OCI-LY1 (cell line): ENCODE measurements around the gene MBOAT2.

ENCODE experiments used
- H2AFZ ChIP-seq: fragments of 200-600 bp; sonication (generic), shearing (Covaris generic); 2 replicates; pipeline ENCODE4 v1.6.0; 2014; ENCODE audit warnings: antibody characterized with exemption, mild to moderate bottlenecking, low read length
- H3F3A ChIP-seq: fragments of 200-600 bp; sonication (generic), shearing (Covaris generic); 2 replicates; pipeline ENCODE4 v1.6.0; 2014; ENCODE audit warnings: mild to moderate bottlenecking, antibody characterized with exemption, low read length, moderate library complexity; ENCODE audit not compliant: insufficient read depth
- H3K27ac ChIP-seq: fragments of 200-600 bp; sonication (generic); 2 replicates; pipeline ENCODE4 v1.5.1; 2014; ENCODE audit warnings: low read length, mixed run types, mild to moderate bottlenecking, low read depth; ENCODE audit not compliant: poor library complexity, severe bottlenecking
- H3K27me3 ChIP-seq: fragments of 200-600 bp; sonication (generic); 2 replicates; pipeline ENCODE4 v1.6.0; 2014; ENCODE audit warnings: antibody characterized with exemption, mild to moderate bottlenecking, low read length, moderate library complexity; ENCODE audit not compliant: insufficient read depth
- H3K36me3 ChIP-seq: fragments of 200-600 bp; sonication (generic); 2 replicates; pipeline ENCODE4 v1.6.1; 2014; ENCODE audit warnings: mild to moderate bottlenecking, antibody characterized with exemption, low read length, moderate library complexity, mixed read lengths; ENCODE audit not compliant: insufficient read depth
- H3K4me1 ChIP-seq: fragments of 200-600 bp; sonication (generic); 2 replicates; pipeline ENCODE4 v1.5.1; 2014; ENCODE audit warnings: mild to moderate bottlenecking, low read length, moderate library complexity; ENCODE audit not compliant: insufficient read depth, severe bottlenecking
- H3K4me2 ChIP-seq: fragments of 200-600 bp; sonication (generic), shearing (Covaris generic); 2 replicates; pipeline ENCODE4 v1.6.1; 2014; ENCODE audit warnings: low read length
- H3K4me3 ChIP-seq: fragments of 200-600 bp; sonication (generic); 2 replicates; pipeline ENCODE4 v1.5.1; 2014; ENCODE audit warnings: low read length, low read depth, mild to moderate bottlenecking, mixed read lengths; ENCODE audit not compliant: poor library complexity, severe bottlenecking
- H3K79me2 ChIP-seq: fragments of 200-600 bp; shearing (Covaris generic); 2 replicates; pipeline ENCODE4 v1.6.1; 2016; ENCODE audit warnings: mixed run types, low read length, mixed read lengths; ENCODE audit not compliant: insufficient read depth
- H3K9ac ChIP-seq: fragments of 200-600 bp; sonication (generic), shearing (Covaris generic); 2 replicates; pipeline ENCODE4 v1.6.1; 2014; ENCODE audit warnings: mild to moderate bottlenecking, low read length, mixed read lengths
- H3K9me2 ChIP-seq: fragments of 200-600 bp; sonication (generic), shearing (Covaris generic); 2 replicates; pipeline ENCODE4 v1.6.1; 2014; ENCODE audit warnings: low read depth, mild to moderate bottlenecking, low read length, mixed read lengths
- H3K9me3 ChIP-seq: fragments of 200-600 bp; shearing (Covaris generic); 2 replicates; pipeline ENCODE4 v1.6.1; 2014; ENCODE audit warnings: low read length, mixed read lengths
- H4K20me1 ChIP-seq: fragments of 200-600 bp; sonication (generic), shearing (Covaris generic); 2 replicates; pipeline ENCODE4 v1.6.0; 2016; ENCODE audit warnings: mild to moderate bottlenecking, low read length; ENCODE audit not compliant: insufficient read depth
- CTCF ChIP-seq: fragments of 200-600 bp; sonication (generic), shearing (Covaris generic); IDR thresholded peaks from 2 replicates; pipeline ENCODE4 v1.5.1; 2017; ENCODE audit warnings: mild to moderate bottlenecking, antibody characterized with exemption, low read length, moderate library complexity, mixed read lengths
- EZH2 ChIP-seq: fragments of 200-600 bp; sonication (generic), shearing (Covaris generic); IDR thresholded peaks from 2 replicates; pipeline ENCODE4 v1.8.0; 2017; ENCODE audit warnings: borderline replicate concordance, mixed run types, mild to moderate bottlenecking, antibody characterized with exemption, low read length, moderate library complexity, mixed read lengths

The MBOAT2 gene

GRCh38 chr2:8923183-8923582, 80.3 kb downstream of the MBOAT2 start:
- no peaks in the 10 kb centered on the region for H3K4me1 ChIP-seq
- H3F3A ChIP-seq, result no peaks in the 10 kb centered on the region
- H3K4me3 ChIP-seq, result no peak overlapping the region
- no peaks in the 10 kb centered on the region for H3K9me3 ChIP-seq
- no peaks in the 10 kb centered on the region for H3K36me3 ChIP-seq
- no peak overlapping the region for H3K9ac ChIP-seq
- H3K27me3 ChIP-seq, result no peaks in the 10 kb centered on the region
- H3K9me2 ChIP-seq, result no peaks in the 10 kb centered on the region
- no peak overlapping the region for H3K27ac ChIP-seq
- no peak overlapping the region for H3K4me2 ChIP-seq
- no peaks in the 10 kb centered on the region for H3K79me2 ChIP-seq
- no peak overlapping the region for H2AFZ ChIP-seq
- no peak for TF ChIP-seq CTCF
- H4K20me1 ChIP-seq, result no peaks in the 10 kb centered on the region

GRCh38 chr2:8922431-8922830, 81.1 kb downstream of the MBOAT2 start:
- TF ChIP-seq CTCF, result no peak
- TF ChIP-seq EZH2, result no peak
- Histone ChIP-seq H3F3A (no peaks in the 10 kb centered on the region), H2AFZ (no peak overlapping the region), H3K9ac (no peak overlapping the region), H3K4me1 (no peaks in the 10 kb centered on the region), H3K9me3 (no peaks in the 10 kb centered on the region), H4K20me1 (no peaks in the 10 kb centered on the region), H3K9me2 (no peaks in the 10 kb centered on the region), H3K4me2 (no peak overlapping the region), H3K27me3 (no peaks in the 10 kb centered on the region), H3K36me3 (no peaks in the 10 kb centered on the region), H3K4me3 (no peak overlapping the region), H3K79me2 (no peaks in the 10 kb centered on the region), H3K27ac (no peak overlapping the region)

GRCh38 chr2:8918412-8918811, 85.1 kb downstream of the MBOAT2 start:
- no peaks in the 10 kb centered on the region for H3K79me2 ChIP-seq
- no peaks in the 10 kb centered on the region for H3K4me1 ChIP-seq
- no peaks in the 10 kb centered on the region for H3K36me3 ChIP-seq
- no peak overlapping the region for H2AFZ ChIP-seq
- H3K9me3 ChIP-seq, result no peaks in the 10 kb centered on the region
- H3K9me2 ChIP-seq, result no peaks in the 10 kb centered on the region
- H3F3A ChIP-seq, result no peaks in the 10 kb centered on the region
- no peaks in the 10 kb centered on the region for H4K20me1 ChIP-seq
- H3K9ac ChIP-seq, result no peak overlapping the region
- no peak overlapping the region for H3K4me3 ChIP-seq
- H3K27ac ChIP-seq, result no peak overlapping the region
- H3K4me2 ChIP-seq, result no peak overlapping the region
- H3K27me3 ChIP-seq, result no peaks in the 10 kb centered on the region
- no peak for TF ChIP-seq EZH2
- TF ChIP-seq CTCF, result no peak
